H1 (cell line): Measurements from ENCODE around the gene TRIM65. TPM values are rescaled to one million over a fixed set of nuclear protein-coding genes. Genes with fewer than 3 reads are reported as not detected.

Experiments
- BACH1 ChIP-seq: IDR thresholded peaks from 2 replicates; pipeline ENCODE4 v1.6.1; 2012; ENCODE audit warnings: low read length, improper control_type of control experiment
- CHD2 ChIP-seq: IDR thresholded peaks from 2 replicates; pipeline ENCODE4 v1.6.1; 2012; ENCODE audit warnings: low read length, improper control_type of control experiment
- EGR1 ChIP-seq: IDR thresholded peaks from 2 replicates; pipeline ENCODE4 v1.6.1; 2011; ENCODE audit warnings: low read depth, low read length, borderline replicate concordance
- KDM5A ChIP-seq: fragments of 200-600 bp; IDR thresholded peaks from 2 replicates; pipeline ENCODE4 v1.7.1; 2012; ENCODE audit warnings: mild to moderate bottlenecking, low read length, inconsistent platforms, mixed read lengths
- POLR2AphosphoS5 ChIP-seq: IDR thresholded peaks from 2 replicates; pipeline ENCODE4 v1.6.1; 2011; ENCODE audit warnings: low read depth, low read length
- RFX5 ChIP-seq: IDR thresholded peaks from 2 replicates; pipeline ENCODE4 v1.6.1; 2011; ENCODE audit warnings: low read depth, low read length, improper control_type of control experiment, borderline replicate concordance
- TAF1 ChIP-seq: IDR thresholded peaks from 2 replicates; pipeline ENCODE4 v1.6.1; 2011; ENCODE audit warnings: mild to moderate bottlenecking, low read depth, low read length
- TCF12 ChIP-seq: IDR thresholded peaks from 2 replicates; pipeline ENCODE4 v1.6.1; 2011; ENCODE audit warnings: low read depth, mild to moderate bottlenecking, low read length
- ZNF274 ChIP-seq: IDR thresholded peaks from 2 replicates; pipeline ENCODE4 v1.7.0; 2012; ENCODE audit warnings: low read length, borderline replicate concordance; ENCODE audit errors: extremely low read depth
- polyA plus RNA-seq, 7 experiments: library from polyadenylated mRNA; depleted of rRNA in 3 of 7; stranded (reverse) in 5 of 7; unstranded in 2 of 7; fragments of >200 nt in 5 of 7; fragments of 200-250 nt in 2 of 7; gene quantifications; 1 replicate in 5 of 7; 2 replicates in 1 of 7; 4 replicates in 1 of 7; pipeline versions ENCODE4 v1.2.1 to v1.2.3, GENCODE V29; 2011 to 2013; ENCODE audit warnings: missing spikeins in 2 of 7, mixed read lengths in 2 of 7
- total RNA-seq: library from RNA; stranded (reverse); fragmentation: NEBNext Ultra II Directional; extraction: Animal tissue kit (Norgen Biotek cat#: 25700); gene quantifications from 2 replicates; pipeline ENCODE4 v1.2.1, GENCODE V29; 2021

TRIM65 gene
- total and polyA plus RNA-seq, 2 of the 8 experiments (the other 6 are each of a cell fraction or from before 2014, with no cell fraction given): 21.2 to 48.6 TPM

DNA sequence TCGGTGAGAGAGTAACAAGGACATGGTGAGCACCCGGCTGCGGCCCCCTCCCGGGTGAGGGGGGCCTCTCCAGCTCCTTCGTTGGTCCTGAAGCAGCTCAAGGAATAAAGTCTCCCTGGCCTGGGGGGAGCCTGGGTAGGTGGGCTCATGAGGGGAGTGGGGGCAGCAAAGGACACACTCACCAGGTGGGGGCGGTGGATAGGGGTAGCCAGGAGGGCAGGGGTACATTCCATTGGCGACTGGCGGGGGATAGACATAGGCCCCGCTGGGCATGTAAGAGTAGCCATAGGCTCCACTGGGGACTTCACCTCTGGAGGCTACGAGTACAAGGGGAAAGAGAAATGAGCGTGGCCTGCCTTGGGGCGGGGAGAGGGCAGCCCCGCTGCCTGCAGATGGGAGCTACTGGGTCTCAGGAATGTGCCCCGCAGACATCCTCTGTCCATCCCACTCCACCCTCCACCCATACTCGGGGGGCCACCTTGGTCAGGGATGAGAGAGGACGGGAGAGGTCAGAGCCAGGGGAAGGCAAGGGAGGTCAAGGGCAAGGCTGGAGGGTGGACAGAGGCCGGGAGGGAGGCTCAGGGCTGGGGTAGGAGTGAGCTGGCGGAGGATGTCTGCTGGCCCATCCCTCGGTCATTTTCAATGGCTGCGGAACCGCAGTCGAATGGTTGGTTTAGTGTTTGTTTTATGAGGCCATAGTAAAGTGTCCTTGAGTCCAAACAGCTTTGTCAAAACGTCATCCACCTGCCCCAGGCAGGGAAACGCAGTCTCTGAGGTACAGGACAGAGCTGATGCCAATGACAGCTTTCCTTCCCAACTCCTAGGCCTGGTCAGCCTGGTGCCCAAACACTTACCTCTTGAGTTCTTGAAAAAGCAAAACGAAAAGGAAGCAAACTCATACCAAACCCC is 48.9 kb downstream of the TRIM65 start (continued):
- no peak for TF ChIP-seq ZNF274
- no peak for TF ChIP-seq TCF12
- TF ChIP-seq EGR1: no peak
- TF ChIP-seq CHD2: no peak
- no peak for TF ChIP-seq KDM5A
- TF ChIP-seq TAF1: no peak
- no peak for TF ChIP-seq POLR2AphosphoS5
- TF ChIP-seq BACH1: no peak
- TF ChIP-seq RFX5: no peak
